Stimulated activated CD4-positive, alpha-beta T cell treated with anti-CD3 and anti-CD28 coated beads, Interleukin-1b, Interleukin-23, amount 100 ng/mL, for 24 hours (primary cell): Measurements from ENCODE around the gene SHOX.
"Not testable (repeated sequence)": the region's sequence is repeated elsewhere in the genome, so short reads cannot be mapped to it uniquely, and the experiment has no call there.

Experiments
- DNase-seq, 4 experiments: peaks; one replicate each; pipeline ENCODE4 v3.0.0-alpha.2; 2020; ENCODE audit warnings: low read depth in 4 of 4, low spot score in 1 of 4

SHOX gene

GRCh38 chrX:621705-622503, 8.7 kb upstream of the SHOX start:
- DNase-seq = no peak

- not testable (repeated sequence) for DNase-seq
Measured at GRCh38 chrX:622802-623201, 7.8 kb upstream of the SHOX start.

GRCh38 chrX:623268-623598, 7.4 kb upstream of the SHOX start:
- no peak for DNase-seq

GRCh38 chrX:623599-624315, 6.8 kb upstream of the SHOX start:
- no peak for DNase-seq

- DNase-seq = no peak
Measured at GRCh38 chrX:625137-625691, 5.4 kb upstream of the SHOX start.

- DNase-seq = not testable (repeated sequence)
Measured at GRCh38 chrX:626047-626446, 4.5 kb upstream of the SHOX start.

- no peak for DNase-seq
Measured at GRCh38 chrX:626745-627509, 3.7 kb upstream of the SHOX start.

- DNase-seq = no peak
Measured at GRCh38 chrX:627510-627981, 3.0 kb upstream of the SHOX start.

GRCh38 chrX:627995-628394, 2.6 kb upstream of the SHOX start:
- DNase-seq = no peak

GRCh38 chrX:629230-630006, 1.2 kb upstream of the SHOX start:
- no peak for DNase-seq

- DNase-seq = no peak
Measured at GRCh38 chrX:630007-630611, 482 bp upstream of the SHOX start.

- no peak for DNase-seq
Measured at GRCh38 chrX:631802-632365, 1.3 kb downstream of the SHOX start.

- DNase-seq = no peak
Measured at GRCh38 chrX:632366-633042, 1.9 kb downstream of the SHOX start.

GRCh38 chrX:633043-633984, 2.7 kb downstream of the SHOX start:
- DNase-seq = no peak

- no peak for DNase-seq
Measured at GRCh38 chrX:633985-634958, 3.7 kb downstream of the SHOX start.

- DNase-seq = no peak
Measured at GRCh38 chrX:635428-636090, 5.0 kb downstream of the SHOX start.
